CD8-positive, alpha-beta memory T cell (primary cell): Measurements from ENCODE around the gene PRCP. TPM values are rescaled to one million over a fixed set of nuclear protein-coding genes. Genes with fewer than 3 reads are reported as not detected.
"Not testable (repeated sequence)": the region's sequence is repeated elsewhere in the genome, so short reads cannot be mapped to it uniquely, and the experiment has no call there.

Source experiments
- CTCF ChIA-PET: fragments of 350-600 bp; sonication (Branson Sonifier 250); formaldehyde crosslinking; loops from one replicate; lab custom pipeline; 2021; ENCODE audit warnings: antibody characterized with exemption; lab: Charles Lee
- POLR2A ChIA-PET: fragments of 350-600 bp; sonication (Branson Sonifier 250); formaldehyde crosslinking; loops from one replicate; lab custom pipeline; 2021; ENCODE audit warnings: antibody characterized with exemption; lab: Charles Lee
- DNase-seq, 5 donors: peaks; one replicate each; pipeline versions ENCODE4 v3.0.0 to v3.0.0-alpha.2; 2020 to 2022; ENCODE audit warnings: mixed read lengths in 1 of 5
- H3K27ac ChIP-seq: one replicate; pipeline ENCODE4 v1.7.0; 2013; ENCODE audit warnings: low read depth, mild to moderate bottlenecking, low read length, moderate library complexity
- H3K27me3 ChIP-seq: 2 replicates; pipeline ENCODE4 v1.7.0; 2013; ENCODE audit warnings: low read length, mild to moderate bottlenecking; ENCODE audit not compliant: insufficient read depth, poor library complexity, severe bottlenecking
- H3K36me3 ChIP-seq: 2 replicates; pipeline ENCODE4 v1.7.0; 2013; ENCODE audit warnings: mild to moderate bottlenecking, low read length, moderate library complexity; ENCODE audit not compliant: insufficient read depth
- H3K4me1 ChIP-seq: 2 replicates; pipeline ENCODE4 v1.7.0; 2013; ENCODE audit warnings: mild to moderate bottlenecking, low read length, moderate library complexity; ENCODE audit not compliant: insufficient read depth
- H3K4me3 ChIP-seq: 2 replicates; pipeline ENCODE4 v1.7.0; 2013; ENCODE audit warnings: mild to moderate bottlenecking, low read length
- H3K9me3 ChIP-seq: 2 replicates; pipeline ENCODE4 v1.7.0; 2013; ENCODE audit warnings: mild to moderate bottlenecking, low read length
- H3K27ac Mint-ChIP-seq, 8 donors: one replicate each; pipeline ENCODE4 v1.8.0; 2020 to 2021; ENCODE audit warnings: mixed read lengths in 8 of 8, mild to moderate bottlenecking in 6 of 8, inconsistent platforms in 3 of 8, moderate library complexity in 3 of 8
- H3K27me3 Mint-ChIP-seq, 2 donors: one replicate each; pipeline ENCODE4 v1.8.0; 2020 to 2021; ENCODE audit warnings: mixed read lengths in 2 of 2, mild to moderate bottlenecking in 1 of 2, moderate library complexity in 1 of 2
- H3K36me3 Mint-ChIP-seq, 3 donors: one replicate each; pipeline ENCODE4 v1.8.0; 2020 to 2021; ENCODE audit warnings: mixed read lengths in 3 of 3, inconsistent platforms in 1 of 3, mild to moderate bottlenecking in 1 of 3
- H3K4me1 Mint-ChIP-seq, 3 donors: one replicate each; pipeline ENCODE4 v1.8.0; 2020 to 2021; ENCODE audit warnings: mixed read lengths in 3 of 3, inconsistent platforms in 1 of 3, mild to moderate bottlenecking in 1 of 3
- H3K4me3 Mint-ChIP-seq, 7 donors: one replicate each; pipeline ENCODE4 v1.8.0; 2020 to 2021; ENCODE audit warnings: mixed read lengths in 7 of 7, mild to moderate bottlenecking in 6 of 7, moderate library complexity in 4 of 7, inconsistent platforms in 2 of 7
- H3K9me3 Mint-ChIP-seq, 5 donors: one replicate each; pipeline ENCODE4 v1.8.0; 2020 to 2022; ENCODE audit warnings: mixed read lengths in 5 of 5, mild to moderate bottlenecking in 3 of 5, moderate library complexity in 2 of 5, inconsistent platforms in 1 of 5
- polyA plus RNA-seq: library from polyadenylated mRNA; unstranded; fragments of 300-500 nt; fragmentation: Illumina TruSeq; gene quantifications from one replicate; pipeline ENCODE4 v1.2.3, GENCODE V29; 2021
- total RNA-seq, 2 experiments: library from RNA; stranded (reverse); gene quantifications; one replicate each; pipeline ENCODE4 v1.2.3, GENCODE V29; 2021

Gene PRCP
- total and polyA plus RNA-seq, 3 experiments from 2014 or later = 26.5 to 37.1 (median 27.1) TPM

- CTCF ChIA-PET = interaction anchor here (1.0 kb wide), 1 partner anchor 10 kb away, joined by 3 read pairs; no protein-coding TSS in a partner anchor
- no peak overlapping the region for H3K4me3 Mint-ChIP-seq
- H3K27me3 ChIP-seq = no peaks in the 10 kb centered on the region
- peaks cover 15 to 16% (median 15%) of the 10 kb centered on the region in 3 donors for H3K36me3 Mint-ChIP-seq
- H3K9me3 ChIP-seq = no peaks in the 10 kb centered on the region
- peaks cover 1 to 7% (median 5%) of the 10 kb centered on the region in 3 donors for H3K4me1 Mint-ChIP-seq
- H3K4me3 ChIP-seq = no peak overlapping the region
- no peak overlapping the region for H3K27ac Mint-ChIP-seq
- DNase-seq = no peak
- H3K36me3 ChIP-seq = no peaks in the 10 kb centered on the region
- H3K27me3 Mint-ChIP-seq = no peaks in the 10 kb centered on the region
- no peaks in the 10 kb centered on the region for H3K9me3 Mint-ChIP-seq
- no peak overlapping the region for H3K27ac ChIP-seq
- no peaks in the 10 kb centered on the region for H3K4me1 ChIP-seq
- POLR2A ChIA-PET = no interaction called here
These were observed 43.1 kb downstream of the PRCP start for GRCh38 chr11:82857145-82857544.

GRCh38 chr11:82855616-82856015, 44.6 kb downstream of the PRCP start:
- POLR2A ChIA-PET = no interaction called here
- peaks cover 17 to 22% (median 21%) of the 10 kb centered on the region in 3 donors for H3K36me3 Mint-ChIP-seq
- CTCF ChIA-PET = interaction anchor here (1.0 to 1.9 kb wide), 2 partner anchors 12 to 22 kb away, joined by 3 to 5 read pairs; no protein-coding TSS in a partner anchor
- no peak for DNase-seq
- Histone ChIP-seq H3K36me3 (no peaks in the 10 kb centered on the region), H3K9me3 (no peaks in the 10 kb centered on the region), H3K27ac (no peak overlapping the region), H3K4me1 (no peaks in the 10 kb centered on the region), H3K4me3 (no peak overlapping the region), H3K27me3 (no peaks in the 10 kb centered on the region)
- H3K9me3 Mint-ChIP-seq = no peaks in the 10 kb centered on the region
- H3K27ac Mint-ChIP-seq = no peak overlapping the region
- H3K4me3 Mint-ChIP-seq = no peak overlapping the region
- peaks cover 1 to 7% (median 5%) of the 10 kb centered on the region in 3 donors for H3K4me1 Mint-ChIP-seq
- no peaks in the 10 kb centered on the region for H3K27me3 Mint-ChIP-seq

- H3K9me3 Mint-ChIP-seq, H3K27me3 Mint-ChIP-seq, H3K9me3 ChIP-seq, H3K36me3 ChIP-seq, POLR2A ChIA-PET, H3K4me1 Mint-ChIP-seq, H3K27me3 ChIP-seq, DNase-seq, H3K27ac Mint-ChIP-seq, H3K4me1 ChIP-seq, H3K27ac ChIP-seq, H3K4me3 ChIP-seq, H3K4me3 Mint-ChIP-seq: not testable (repeated sequence)
- CTCF ChIA-PET = interaction anchor here (1.0 to 1.9 kb wide), 2 partner anchors 12 to 23 kb away, joined by 3 to 5 read pairs; no protein-coding TSS in a partner anchor
- peaks cover 17 to 27% (median 21%) of the 10 kb centered on the region in 3 donors for H3K36me3 Mint-ChIP-seq
These were observed 45.3 kb downstream of the PRCP start for GRCh38 chr11:82854916-82855315.

GRCh38 chr11:82854242-82854641, 46.0 kb downstream of the PRCP start:
- Mint-ChIP-seq H3K4me3 (no peak overlapping the region), H3K4me1 (peaks cover 1 to 7% (median 5%) of the 10 kb centered on the region in 3 donors), H3K27me3 (no peaks in the 10 kb centered on the region), H3K36me3 (peaks cover 17 to 31% (median 21%) of the 10 kb centered on the region in 3 donors), H3K9me3 (no peaks in the 10 kb centered on the region), H3K27ac (no peak overlapping the region)
- Histone ChIP-seq H3K9me3 (no peaks in the 10 kb centered on the region), H3K27ac (no peak overlapping the region), H3K36me3 (no peaks in the 10 kb centered on the region), H3K4me1 (no peaks in the 10 kb centered on the region), H3K27me3 (no peaks in the 10 kb centered on the region), H3K4me3 (no peak overlapping the region)
- POLR2A ChIA-PET = no interaction called here
- DNase-seq = no peak
- CTCF ChIA-PET = no interaction called here

GRCh38 chr11:82848829-82849228, 51.4 kb downstream of the PRCP start:
- peaks cover 0 to 1% (median 0%) of the 10 kb centered on the region in 3 donors for H3K4me1 Mint-ChIP-seq
- H3K27ac Mint-ChIP-seq = no peak overlapping the region
- no peak overlapping the region for H3K4me3 Mint-ChIP-seq
- Histone ChIP-seq H3K27me3 (no peaks in the 10 kb centered on the region), H3K9me3 (no peaks in the 10 kb centered on the region), H3K27ac (no peak overlapping the region), H3K4me3 (no peak overlapping the region), H3K36me3 (no peaks in the 10 kb centered on the region), H3K4me1 (no peaks in the 10 kb centered on the region)
- H3K27me3 Mint-ChIP-seq = no peaks in the 10 kb centered on the region
- ChIA-PET POLR2A (no interaction called here), CTCF (no interaction called here)
- no peak for DNase-seq
- peaks cover 6 to 41% (median 15%) of the 10 kb centered on the region in 3 donors for H3K36me3 Mint-ChIP-seq
- no peaks in the 10 kb centered on the region for H3K9me3 Mint-ChIP-seq

- H3K27me3 Mint-ChIP-seq = no peaks in the 10 kb centered on the region
- no peak overlapping the region for H3K27ac Mint-ChIP-seq
- no peak for DNase-seq
- H3K9me3 Mint-ChIP-seq = no peaks in the 10 kb centered on the region
- H3K4me3 ChIP-seq = no peak overlapping the region
- ChIA-PET POLR2A (no interaction called here), CTCF (no interaction called here)
- no peaks in the 10 kb centered on the region for H3K9me3 ChIP-seq
- H3K4me1 Mint-ChIP-seq = no peaks in the 10 kb centered on the region
- H3K4me1 ChIP-seq = no peaks in the 10 kb centered on the region
- no peaks in the 10 kb centered on the region for H3K27me3 ChIP-seq
- no peak overlapping the region for H3K4me3 Mint-ChIP-seq
- H3K27ac ChIP-seq = no peak overlapping the region
- H3K36me3 Mint-ChIP-seq = peaks cover 6 to 57% (median 22%) of the 10 kb centered on the region in 3 donors
- H3K36me3 ChIP-seq = no peaks in the 10 kb centered on the region
These were observed 54.6 kb downstream of the PRCP start for GRCh38 chr11:82845356-82846353.

GRCh38 chr11:82843057-82843795, 57.0 kb downstream of the PRCP start:
- Mint-ChIP-seq H3K36me3 (peaks cover 11 to 49% (median 25%) of the 10 kb centered on the region in 3 donors), H3K4me1 (no peaks in the 10 kb centered on the region), H3K9me3 (no peaks in the 10 kb centered on the region), H3K4me3 (no peak overlapping the region), H3K27ac (no peak overlapping the region), H3K27me3 (no peaks in the 10 kb centered on the region)
- POLR2A ChIA-PET = no interaction called here
- no peaks in the 10 kb centered on the region for H3K4me1 ChIP-seq
- no peak overlapping the region for H3K4me3 ChIP-seq
- H3K9me3 ChIP-seq = no peaks in the 10 kb centered on the region
- no peaks in the 10 kb centered on the region for H3K27me3 ChIP-seq
- no peak for DNase-seq
- CTCF ChIA-PET = interaction anchor here (0.9 kb wide), 1 partner anchor 24 kb away, joined by 3 read pairs; no protein-coding TSS in a partner anchor
- H3K36me3 ChIP-seq = no peaks in the 10 kb centered on the region
- no peak overlapping the region for H3K27ac ChIP-seq
